Activated CD4-positive, CD25-positive, alpha-beta regulatory T cell treated with anti-CD3 and anti-CD28 coated beads, Interleukin-2, amount 50 U/mL, for 16 hours (primary cell): ENCODE results near the gene SLC13A2.

Experiments
- DNase-seq: peaks from one replicate; pipeline ENCODE4 v3.0.0-alpha.2; 2020; ENCODE audit warnings: low read depth, low spot score

SLC13A2 gene

GRCh38 chr17:28534740-28535375 lies 61.4 kb downstream of the SLC13A2 start:
- DNase-seq = no peak

GRCh38 chr17:28536532-28537218 lies 63.2 kb downstream of the SLC13A2 start:
- no peak for DNase-seq

- no peak for DNase-seq
These were observed 63.8 kb downstream of the SLC13A2 start for GRCh38 chr17:28537219-28537610.

GRCh38 chr17:28538296-28538895 lies 65.0 kb downstream of the SLC13A2 start:
- DNase-seq = no peak

- no peak for DNase-seq
These were observed 66.8 kb downstream of the SLC13A2 start for GRCh38 chr17:28540231-28540630.

- DNase-seq = no peak
These were observed 68.0 kb downstream of the SLC13A2 start for GRCh38 chr17:28541439-28541838.

GRCh38 chr17:28544402-28545140 lies 71.1 kb downstream of the SLC13A2 start:
- DNase-seq = no peak

GRCh38 chr17:28545141-28545503 lies 71.7 kb downstream of the SLC13A2 start:
- no peak for DNase-seq

- no peak for DNase-seq
These were observed 72.5 kb downstream of the SLC13A2 start for GRCh38 chr17:28545787-28546415.

GRCh38 chr17:28547096-28547622 lies 73.7 kb downstream of the SLC13A2 start:
- DNase-seq = no peak
